Kidney capillary endothelial cell (primary cell): ENCODE measurements around the gene TP73.

Source experiments
- DNase-seq: peaks from one replicate; pipeline ENCODE4 v3.0.0-alpha.2; 2018; ENCODE audit warnings: low spot score

Gene TP73

DNA sequence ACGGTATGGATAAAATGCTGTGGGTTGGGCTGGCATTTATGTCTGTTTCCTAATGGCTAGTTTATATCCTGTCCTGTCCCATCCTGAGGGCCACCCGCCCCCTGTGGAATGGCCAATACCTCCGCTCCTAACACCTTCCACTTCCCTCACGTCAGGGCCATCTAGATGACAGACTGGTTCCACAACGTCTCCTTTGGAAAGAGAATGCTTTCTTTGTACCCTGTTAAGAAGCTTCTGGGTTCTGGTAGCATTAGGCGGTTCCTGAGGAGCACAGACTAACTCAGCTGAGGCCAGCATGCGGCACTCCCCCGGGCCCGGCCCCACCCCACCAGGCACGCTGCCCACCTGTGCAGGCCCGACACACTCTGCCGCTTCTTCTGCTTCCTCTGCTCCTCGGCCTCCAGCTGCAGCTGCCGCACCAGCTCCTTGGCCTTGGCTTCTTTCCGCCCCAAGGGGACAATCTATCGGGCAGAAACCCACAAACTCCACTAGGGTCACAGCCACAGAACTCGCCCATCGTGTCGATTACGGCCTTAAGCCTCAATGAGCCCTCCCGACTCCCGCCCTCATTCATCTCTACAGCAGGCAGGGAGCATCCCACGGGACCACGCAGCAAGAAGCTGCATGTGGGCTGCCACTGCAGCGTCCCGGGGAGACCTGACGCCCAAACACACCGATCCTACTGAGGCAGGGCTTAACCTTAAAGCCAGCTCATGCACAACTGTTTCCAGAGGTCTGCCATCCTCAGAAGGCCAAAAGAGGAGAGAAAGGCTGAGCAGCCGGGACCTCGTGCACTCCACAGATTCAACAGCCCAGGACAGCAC, 131.5 kb downstream of the TP73 start:
- DNase-seq = no peak

DNA sequence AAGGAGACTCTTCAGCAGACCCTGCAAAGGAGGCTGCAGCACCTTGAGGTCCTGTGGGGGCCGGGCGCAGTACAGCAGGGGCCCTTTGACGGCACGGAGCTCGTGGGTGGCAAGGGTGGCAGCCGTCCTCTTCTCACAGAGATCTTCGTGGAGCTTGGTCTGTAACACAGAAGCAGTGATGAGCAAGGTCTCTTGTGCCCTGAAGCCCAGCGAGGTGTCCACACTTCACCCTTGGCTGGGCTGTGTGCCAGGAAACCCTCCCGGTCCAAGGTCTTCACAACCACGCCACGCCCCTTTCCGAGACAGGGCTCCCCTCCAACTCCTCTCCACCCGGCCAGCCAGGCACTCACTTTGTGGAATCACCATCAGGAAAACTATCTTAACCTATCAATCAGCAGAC, 132.7 kb downstream of the TP73 start:
- no peak for DNase-seq

DNA sequence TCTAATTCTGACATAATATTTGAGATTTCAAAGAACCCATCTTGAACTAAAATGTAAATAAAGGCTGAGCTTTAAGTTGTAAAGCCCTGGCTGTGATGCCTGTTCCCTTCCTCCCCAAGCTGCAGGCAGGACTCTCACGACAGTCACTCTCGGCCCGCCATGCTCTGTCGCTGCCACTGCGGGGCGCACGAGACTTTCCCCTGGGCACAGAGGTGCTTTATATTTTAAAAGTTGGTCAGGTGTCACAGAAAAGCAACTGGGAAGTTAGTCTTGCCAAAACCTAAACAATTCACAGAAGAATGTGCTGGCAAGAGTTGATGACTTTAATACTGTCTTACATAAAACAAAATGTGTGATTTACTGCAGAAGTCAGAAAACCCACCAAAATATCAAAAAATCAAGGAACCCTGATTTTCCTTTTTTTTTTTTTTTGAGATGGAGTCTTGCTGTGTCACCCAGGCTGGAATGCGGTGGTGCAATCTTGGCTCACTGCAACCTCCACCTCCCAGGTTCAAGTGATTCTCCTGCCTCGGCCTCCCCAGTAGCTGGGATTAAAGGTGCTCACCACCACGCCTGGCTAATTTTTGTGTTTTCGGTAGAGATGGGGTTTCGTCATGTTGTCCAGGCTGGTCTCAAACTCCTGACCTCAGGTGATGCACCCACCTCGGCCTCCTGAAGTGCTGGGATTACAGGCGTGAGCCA, 133.3 kb downstream of the TP73 start:
- no peak for DNase-seq
